Measurements from ENCODE around the gene PDK2. TPM values are rescaled to one million over a fixed set of nuclear protein-coding genes. Genes with fewer than 3 reads are reported as not detected.

The PDK2 gene
- polyA plus RNA-seq: 9.7 and 16.4 TPM in 2 replicates

DNA sequence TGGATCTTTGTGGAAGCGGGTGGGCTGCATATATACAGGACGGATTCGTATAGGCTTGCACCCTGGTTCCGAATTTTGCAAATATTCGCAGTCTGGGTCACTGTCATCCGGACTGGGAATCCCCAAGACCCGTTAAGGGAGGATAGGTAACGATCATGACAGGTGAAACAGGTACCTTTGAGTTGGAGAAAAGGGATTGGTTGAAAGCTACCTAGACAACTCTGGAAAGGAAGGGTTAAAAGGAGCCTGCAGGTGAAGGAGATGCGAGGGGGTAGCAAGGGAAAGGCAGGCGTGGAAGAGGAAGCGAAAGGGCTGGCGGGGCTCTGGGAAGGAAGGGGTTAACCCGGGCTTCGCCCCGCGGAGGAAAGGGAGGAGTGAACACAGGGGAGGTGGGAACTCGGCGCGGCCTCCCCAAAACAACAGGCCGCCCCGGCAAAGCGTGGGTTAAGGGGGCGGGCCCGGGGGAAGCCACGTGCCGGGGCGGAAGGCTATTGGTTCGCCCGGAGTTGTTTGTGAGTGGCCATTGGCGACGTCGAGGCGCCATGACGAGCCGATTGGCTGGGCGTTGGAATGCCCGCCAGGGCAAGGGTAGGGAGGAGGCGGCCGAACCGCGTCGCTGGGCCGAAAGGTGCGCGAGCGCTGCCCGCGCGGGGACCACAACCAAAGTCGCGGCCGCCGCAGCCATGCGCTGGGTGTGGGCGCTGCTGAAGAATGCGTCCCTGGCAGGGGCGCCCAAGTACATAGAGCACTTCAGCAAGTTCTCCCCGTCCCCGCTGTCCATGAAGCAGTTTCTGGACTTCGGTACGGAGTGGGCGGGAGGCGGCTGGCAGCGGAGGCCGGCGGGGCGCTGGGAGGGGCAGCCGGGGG is at the start of gene PDK2:
TSS of gene PDK2 (plus strand) at position 599 of the 867 bp plus-strand sequence. CDS start at position 684, 85 bp downstream.

DNA sequence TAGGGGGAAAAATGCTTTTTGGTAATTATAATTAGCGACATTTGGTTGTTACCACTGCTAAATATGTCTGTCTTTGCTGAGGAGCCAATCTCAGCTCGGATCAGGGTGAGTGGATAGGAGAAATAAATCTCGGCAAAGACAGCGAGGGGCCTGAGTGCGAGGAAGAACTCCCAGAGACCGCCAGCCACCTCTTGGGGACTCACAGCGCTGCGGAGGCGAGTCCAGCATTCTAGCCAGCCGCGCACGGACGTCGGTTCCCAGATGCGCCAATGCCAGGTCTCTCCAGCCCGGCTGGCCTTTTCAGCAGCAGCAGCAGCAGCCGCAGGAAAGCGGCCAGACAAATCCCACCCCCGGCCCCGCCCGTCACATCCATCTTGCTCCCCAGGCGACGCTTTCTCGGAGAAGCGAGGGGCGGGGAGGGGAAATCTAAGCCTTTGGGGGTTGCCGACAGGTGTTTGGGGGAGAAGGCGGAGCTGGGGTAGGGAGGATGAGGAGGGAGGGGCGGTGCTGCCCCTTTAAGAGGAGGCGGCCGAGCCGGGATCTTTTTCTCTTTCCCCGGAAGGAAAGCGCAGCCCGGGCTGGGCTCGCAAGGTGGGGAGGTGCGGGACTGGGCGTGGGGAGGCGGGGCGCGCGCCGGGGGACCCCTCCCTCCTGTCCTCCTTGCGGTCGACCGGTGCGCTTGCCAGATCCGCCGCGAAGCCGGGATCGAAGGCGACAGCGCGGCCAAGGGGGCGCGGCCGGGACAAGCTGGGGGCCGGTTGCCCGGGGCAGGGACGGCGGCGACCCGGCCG is 39.5 kb upstream of the PDK2 start, which contains the start of gene ITGA3:
TSS of gene ITGA3 (plus strand) at position 685 of the 791 bp plus-strand sequence. CDS start 330 bp downstream, outside the sequence.

DNA sequence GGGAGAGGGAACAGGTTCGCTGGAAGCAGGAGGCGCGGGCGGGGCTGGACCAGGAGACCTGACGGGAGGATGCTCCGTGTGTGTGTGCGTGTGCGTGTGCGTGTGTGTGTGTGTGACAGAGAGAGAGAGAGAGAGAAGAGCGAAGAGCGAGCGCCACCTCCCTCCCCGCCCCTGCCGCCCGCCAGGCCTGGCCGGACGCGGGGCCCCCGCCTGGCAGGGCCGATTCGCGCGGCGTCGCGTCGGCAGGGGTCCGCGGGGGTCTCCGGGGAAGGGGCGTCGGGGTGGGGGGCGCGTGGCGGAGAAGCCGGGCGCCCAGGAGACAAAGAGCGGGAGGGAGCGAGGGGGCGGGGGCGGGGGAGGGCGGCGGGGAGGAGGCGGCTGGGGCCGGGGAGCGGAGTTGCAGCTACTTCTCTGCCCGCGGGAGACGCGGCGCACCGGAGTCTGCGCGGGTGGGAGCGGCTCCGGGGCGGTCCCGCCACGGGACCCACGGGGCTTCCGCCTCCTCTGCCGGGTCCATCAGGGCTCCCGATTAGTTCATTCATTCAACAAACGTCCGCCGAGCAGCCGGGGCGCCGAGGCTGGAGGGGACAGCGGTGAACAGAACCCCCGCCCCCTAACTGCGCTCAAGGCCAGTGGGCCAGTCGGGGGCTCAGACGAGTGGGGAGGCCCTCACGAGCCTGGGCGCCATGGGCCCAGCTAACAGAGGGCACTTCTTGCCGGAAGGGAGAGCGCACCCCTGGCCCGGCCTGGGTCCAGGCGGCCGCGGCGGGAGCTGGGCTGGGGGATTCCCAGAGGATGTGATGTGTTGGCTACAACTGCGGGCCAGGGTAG is 34.8 kb downstream of the PDK2 start, which contains the start of gene SAMD14:
TSS of gene SAMD14 (minus strand) at position 433 of the 831 bp plus-strand sequence. CDS start 5,201 bp downstream, outside the sequence.

DNA sequence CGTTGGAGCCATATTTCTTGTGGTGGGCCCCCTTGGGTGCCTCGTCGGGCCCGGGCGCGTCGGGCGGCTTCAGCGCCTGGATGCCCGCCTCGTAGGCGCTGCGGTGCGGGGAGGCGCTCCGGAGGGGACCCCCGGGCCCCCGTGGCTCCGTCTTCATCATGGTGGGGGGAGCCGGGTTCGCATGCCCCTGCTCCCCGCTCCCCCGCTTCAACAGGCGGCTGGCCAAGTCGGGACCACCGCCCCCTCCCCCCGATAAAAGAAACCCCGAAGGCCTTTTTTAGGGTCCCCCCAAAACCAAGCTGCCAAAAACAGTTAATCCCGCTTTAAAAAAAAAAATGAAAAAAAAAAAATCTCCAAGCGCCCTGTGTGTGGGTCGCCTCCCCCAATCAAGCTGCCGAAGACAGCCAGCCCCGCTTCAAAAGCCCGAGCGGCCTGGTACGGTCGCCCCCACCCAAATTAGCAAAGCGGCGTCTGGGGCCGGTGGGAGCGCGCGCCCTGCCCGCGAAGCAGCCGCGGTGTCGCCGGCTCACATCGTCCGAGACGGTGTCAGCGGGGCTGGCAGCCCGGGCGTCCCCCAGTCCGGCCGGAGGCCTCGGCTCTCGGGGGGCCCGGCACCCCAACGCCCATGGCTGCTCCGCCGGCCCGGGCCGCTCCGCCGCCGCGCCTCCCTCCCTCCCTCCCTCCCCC is 55.3 kb downstream of the PDK2 start, which contains the start of gene PPP1R9B:
TSS of gene PPP1R9B (minus strand) at position 324 of the 687 bp plus-strand sequence. CDS start at position 160, 164 bp downstream.

Other genes with a start within 250 kb of the PDK2 start
- gene TAC4, start 247.3 kb upstream of the PDK2 start, polyA plus RNA-seq: not detected in 2 replicates
- gene DLX4, start 126.2 kb upstream of the PDK2 start, polyA plus RNA-seq: not detected in 2 replicates
- gene DLX3, start 100.1 kb upstream of the PDK2 start, polyA plus RNA-seq: not detected in 2 replicates
- gene ITGA3, start 39.2 kb upstream of the PDK2 start, polyA plus RNA-seq: 11.4 and 18.8 TPM in 2 replicates
- gene SAMD14, start 34.8 kb downstream of the PDK2 start, polyA plus RNA-seq: not detected in 2 replicates
- gene PPP1R9B, start 55.3 kb downstream of the PDK2 start, polyA plus RNA-seq: 1.0 and 1.2 TPM in 2 replicates
- not detected in 2 replicates for gene SGCA, start 70.7 kb downstream of the PDK2 start, polyA plus RNA-seq
- gene COL1A1, start 106.3 kb downstream of the PDK2 start, polyA plus RNA-seq: 0.15 TPM in 1 of 2 replicates, not detected in the other
- gene TMEM92, start 179.1 kb downstream of the PDK2 start, polyA plus RNA-seq: not detected in 2 replicates